ENCODE measurements around the gene NFIA. TPM values are rescaled to one million over a fixed set of nuclear protein-coding genes. Genes with fewer than 3 reads are reported as not detected.

NFIA gene
- total RNA-seq, 4 donors from 2014 or later: 27.9 to 79.9 (median 36.7) TPM

GRCh38 chr1:61097317-61097716 is 15.0 kb downstream of the NFIA start:
- Histone ChIP-seq H3K27ac (no peak overlapping the region), H3K27me3 (no peaks in the 10 kb centered on the region), H3K36me3 (no peaks in the 10 kb centered on the region), H3K4me3 (no peak overlapping the region), H3K9me3 (no peaks in the 10 kb centered on the region), H3K4me1 (peaks cover 21 to 84% (median 27%) of the 10 kb centered on the region in 3 donors)
- intact Hi-C loops (cut with DNase I): no loop called here
- TF ChIP-seq POLR2A (IDR thresholded peaks at IDR 0.05): no peak
- TF ChIP-seq, protein P1, sequence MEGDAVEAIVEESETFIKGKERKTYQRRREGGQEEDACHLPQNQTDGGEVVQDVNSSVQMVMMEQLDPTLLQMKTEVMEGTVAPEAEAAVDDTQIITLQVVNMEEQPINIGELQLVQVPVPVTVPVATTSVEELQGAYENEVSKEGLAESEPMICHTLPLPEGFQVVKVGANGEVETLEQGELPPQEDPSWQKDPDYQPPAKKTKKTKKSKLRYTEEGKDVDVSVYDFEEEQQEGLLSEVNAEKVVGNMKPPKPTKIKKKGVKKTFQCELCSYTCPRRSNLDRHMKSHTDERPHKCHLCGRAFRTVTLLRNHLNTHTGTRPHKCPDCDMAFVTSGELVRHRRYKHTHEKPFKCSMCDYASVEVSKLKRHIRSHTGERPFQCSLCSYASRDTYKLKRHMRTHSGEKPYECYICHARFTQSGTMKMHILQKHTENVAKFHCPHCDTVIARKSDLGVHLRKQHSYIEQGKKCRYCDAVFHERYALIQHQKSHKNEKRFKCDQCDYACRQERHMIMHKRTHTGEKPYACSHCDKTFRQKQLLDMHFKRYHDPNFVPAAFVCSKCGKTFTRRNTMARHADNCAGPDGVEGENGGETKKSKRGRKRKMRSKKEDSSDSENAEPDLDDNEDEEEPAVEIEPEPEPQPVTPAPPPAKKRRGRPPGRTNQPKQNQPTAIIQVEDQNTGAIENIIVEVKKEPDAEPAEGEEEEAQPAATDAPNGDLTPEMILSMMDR (IDR thresholded peaks at IDR 0.05): no peak
- WGBS, 2 donors: 68 to 88% methylated on average over 1 of the region's 1 CpG
- DNase-seq: no peak

DNA sequence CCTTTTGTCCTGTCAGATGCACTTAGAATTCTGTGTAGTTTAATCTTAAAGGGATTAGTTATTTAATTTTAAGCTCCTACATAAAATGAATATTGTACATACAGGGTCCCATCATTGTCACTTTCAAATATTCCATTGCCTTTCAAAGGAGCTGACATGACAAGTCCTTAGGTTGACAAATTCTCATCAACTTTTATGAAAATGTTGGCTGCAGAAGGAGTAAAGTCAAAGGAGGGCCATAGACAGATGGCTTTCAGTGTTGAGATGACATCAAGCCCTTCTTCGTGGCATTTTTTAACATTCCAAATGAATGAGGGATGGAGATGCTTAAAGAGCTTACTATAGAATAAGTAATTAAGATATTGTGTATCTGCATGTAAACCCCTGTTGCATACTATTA is 15.4 kb downstream of the NFIA start:
- intact Hi-C loops (cut with DNase I): no loop called here
- Histone ChIP-seq H3K4me3 (no peak overlapping the region), H3K36me3 (no peaks in the 10 kb centered on the region), H3K9me3 (no peaks in the 10 kb centered on the region), H3K4me1 (peaks cover 21 to 84% (median 23%) of the 10 kb centered on the region in 3 donors), H3K27ac (no peak overlapping the region), H3K27me3 (no peaks in the 10 kb centered on the region)
- TF ChIP-seq, protein P1 (IDR thresholded peaks at IDR 0.05): no peak
- no peak for TF ChIP-seq POLR2A (IDR thresholded peaks at IDR 0.05)
- 64 to 65% methylated on average over 1 of the region's 1 CpG for WGBS, 2 donors
- no peak for DNase-seq

DNA sequence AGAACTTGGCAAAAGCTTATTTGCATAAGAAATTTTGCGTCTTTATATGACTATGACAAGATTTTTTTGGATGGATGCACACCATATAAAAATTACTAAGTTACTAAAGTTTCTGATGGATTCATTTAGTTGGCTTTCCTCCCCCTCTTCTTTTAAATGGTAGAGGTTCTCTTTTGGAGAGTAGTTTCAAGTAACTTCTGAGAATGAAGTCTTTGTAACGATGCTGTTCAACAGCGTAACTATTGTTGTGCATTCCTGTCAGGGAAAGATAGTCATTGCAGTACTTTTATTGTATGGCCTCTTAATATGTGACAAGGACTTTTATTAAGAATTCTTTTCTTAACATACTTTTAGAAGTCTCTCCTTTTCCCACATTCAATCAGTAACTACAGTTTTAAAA is 16.0 kb downstream of the NFIA start:
- no peaks in the 10 kb centered on the region for H3K27me3 ChIP-seq
- H3K4me3 ChIP-seq: no peak overlapping the region
- no peak overlapping the region for H3K27ac ChIP-seq
- DNase-seq: no peak
- TF ChIP-seq POLR2A (IDR thresholded peaks at IDR 0.05): no peak
- TF ChIP-seq, protein P1 (IDR thresholded peaks at IDR 0.05): no peak
- 85 to 87% methylated on average over 3 of the region's 3 CpGs for WGBS, 2 donors
- intact Hi-C loops (cut with DNase I): no loop called here
- H3K4me1 ChIP-seq: peaks cover 20 to 84% (median 28%) of the 10 kb centered on the region in 3 donors
- no peaks in the 10 kb centered on the region for H3K36me3 ChIP-seq
- no peaks in the 10 kb centered on the region for H3K9me3 ChIP-seq

DNA sequence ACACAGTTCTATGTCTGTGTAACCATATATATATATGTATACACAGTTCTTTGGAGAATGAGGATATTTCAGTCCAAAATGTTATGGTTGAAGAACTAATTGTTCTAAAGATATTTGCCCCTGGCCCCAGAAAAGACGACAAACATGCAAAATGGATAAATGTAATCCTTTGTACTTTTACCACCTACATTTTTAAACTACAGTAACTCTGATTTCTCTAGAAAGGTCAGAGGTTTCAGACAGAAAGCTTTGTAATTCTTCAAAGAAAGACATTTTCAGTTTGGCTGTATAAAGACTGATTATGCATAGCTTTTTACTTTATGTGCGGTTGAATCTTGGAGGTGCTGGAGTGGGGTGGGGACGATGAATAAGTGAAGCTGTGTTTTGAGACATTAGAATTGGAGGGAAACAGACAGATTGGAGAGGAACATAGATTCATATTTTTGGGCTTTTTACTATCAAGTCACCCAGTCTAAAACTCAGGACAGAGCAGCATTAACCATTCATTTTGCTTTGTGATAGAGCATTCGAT is 16.6 kb downstream of the NFIA start:
- DNase-seq: no peak
- Histone ChIP-seq H3K4me3 (no peak overlapping the region), H3K9me3 (no peaks in the 10 kb centered on the region), H3K36me3 (no peaks in the 10 kb centered on the region), H3K4me1 (peaks cover 14 to 84% (median 26%) of the 10 kb centered on the region in 3 donors), H3K27ac (no peak overlapping the region), H3K27me3 (no peaks in the 10 kb centered on the region)
- intact Hi-C loops (cut with DNase I): no loop called here
- TF ChIP-seq, protein P1 (IDR thresholded peaks at IDR 0.05): no peak
- no peak for TF ChIP-seq POLR2A (IDR thresholded peaks at IDR 0.05)
- 75 to 88% methylated on average over 4 of the region's 4 CpGs for WGBS, 2 donors

GRCh38 chr1:61100578-61100977 is 18.2 kb downstream of the NFIA start:
- intact Hi-C loops (cut with DNase I): no loop called here
- 92 to 100% methylated on average over 2 of the region's 2 CpGs for WGBS, 2 donors
- Histone ChIP-seq H3K27me3 (no peaks in the 10 kb centered on the region), H3K9me3 (no peaks in the 10 kb centered on the region), H3K27ac (no peak overlapping the region), H3K4me3 (no peak overlapping the region), H3K36me3 (no peaks in the 10 kb centered on the region), H3K4me1 (peaks cover 7 to 73% (median 15%) of the 10 kb centered on the region in 3 donors)
- DNase-seq: no peak
- TF ChIP-seq, protein P1 (IDR thresholded peaks at IDR 0.05): no peak
- no peak for TF ChIP-seq POLR2A (IDR thresholded peaks at IDR 0.05)

Measured in esophagus squamous epithelium (tissue), 5 donors.